Measurements from ENCODE around the gene PNMA1.

The PNMA1 gene

DNA sequence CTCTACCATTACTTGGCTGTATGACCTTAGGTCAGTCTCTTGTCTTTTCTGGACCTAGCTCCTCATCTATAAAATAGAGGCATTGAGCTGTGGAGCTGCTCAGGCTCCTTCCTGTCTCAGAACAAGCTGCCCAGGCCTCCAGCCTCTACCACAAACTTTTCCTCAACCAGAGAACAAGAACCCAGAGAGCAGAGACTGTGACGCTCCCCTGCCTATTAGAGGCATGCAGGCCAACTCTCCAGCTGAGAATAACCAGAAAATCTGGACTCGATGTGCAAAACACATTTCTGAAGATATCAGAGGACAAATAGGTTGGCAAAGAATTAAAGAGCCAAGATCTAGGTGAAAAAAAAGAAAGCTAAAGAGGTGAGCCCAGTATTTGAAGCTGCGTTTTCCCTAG is 17.8 kb upstream of the PNMA1 start:
- no peak for DNase-seq

DNA sequence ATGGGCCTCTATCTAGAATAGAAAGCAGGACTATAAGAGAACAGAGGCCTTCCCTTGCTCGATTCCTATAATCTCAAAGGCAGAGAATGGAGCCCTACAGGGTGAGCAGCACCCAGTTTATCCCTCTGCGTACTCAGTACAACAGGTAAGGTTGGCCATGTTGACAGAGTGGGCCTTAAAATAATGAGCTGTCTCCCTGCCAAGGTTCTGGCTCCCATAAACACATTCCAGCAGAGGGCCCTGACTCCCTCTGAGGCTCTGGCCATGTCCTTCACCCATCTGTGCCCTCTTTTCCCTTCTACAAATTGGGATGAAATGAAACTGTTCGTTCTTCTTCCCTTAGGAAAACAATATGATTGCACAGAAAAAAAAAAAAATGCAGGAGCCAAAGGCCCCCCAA is 16.9 kb upstream of the PNMA1 start:
- DNase-seq, result no peak

DNA sequence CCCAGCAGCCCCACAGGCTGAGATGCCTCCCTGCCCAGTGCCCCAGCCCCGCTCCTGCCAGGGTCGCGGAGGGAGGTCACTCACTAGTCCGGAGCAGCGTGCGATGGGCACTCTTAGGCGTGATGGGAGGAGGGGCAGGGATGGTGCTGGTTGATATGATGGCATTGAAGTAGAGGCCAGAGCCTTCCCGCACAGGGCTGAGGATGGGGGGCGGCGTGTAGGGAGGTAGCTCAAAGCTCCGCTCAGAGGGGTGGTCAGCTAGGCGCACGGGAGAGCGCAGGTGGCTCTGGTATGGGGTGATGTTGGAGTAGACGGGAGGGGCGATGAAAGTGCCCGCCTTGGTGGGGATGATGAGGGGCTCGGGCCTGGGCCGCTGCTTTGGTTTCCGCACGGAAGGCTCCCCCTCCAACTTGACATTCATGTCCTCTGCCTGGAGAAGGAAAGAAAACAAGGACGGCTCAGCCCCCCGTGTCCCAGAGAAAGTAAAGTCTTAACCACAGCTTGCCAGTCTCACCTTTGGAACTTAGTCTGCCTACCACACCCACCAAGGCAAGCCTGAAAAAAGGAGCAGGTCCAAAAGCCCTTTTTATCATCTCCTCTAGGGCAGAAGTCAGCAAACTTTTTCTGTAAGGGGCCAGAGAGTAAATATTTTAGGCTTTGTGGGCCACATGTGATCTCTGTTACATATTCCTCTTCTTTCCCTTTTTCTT is 15.5 kb upstream of the PNMA1 start:
- no peak for DNase-seq

DNA sequence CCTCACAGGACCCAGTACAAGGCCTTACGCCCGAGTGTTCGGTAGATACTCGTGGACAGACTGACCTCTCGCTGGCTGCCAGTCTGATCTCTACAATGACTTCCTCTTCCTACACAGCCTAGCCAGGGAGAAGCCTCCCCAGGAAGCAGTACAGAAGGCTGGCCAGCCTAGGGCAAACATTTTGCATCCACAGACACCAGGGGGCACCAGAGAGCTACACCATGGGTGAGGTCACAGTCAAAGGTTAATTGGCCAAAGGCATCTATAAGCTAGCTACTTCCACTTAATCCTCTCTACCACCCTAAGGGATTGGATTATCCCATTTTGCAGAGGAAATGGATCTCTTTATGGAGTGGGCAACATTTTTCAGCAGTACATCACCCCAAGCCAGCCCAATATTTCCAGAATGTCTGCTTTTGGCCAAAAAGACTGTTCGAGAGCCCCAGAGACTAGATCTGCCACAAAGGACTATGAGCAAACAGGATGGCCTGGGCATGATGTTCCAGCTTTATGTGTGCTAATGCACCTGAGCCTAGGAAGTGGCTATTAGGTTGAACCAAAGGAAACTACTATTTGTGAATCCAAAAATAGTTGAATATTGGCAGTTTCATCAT is 14.6 kb upstream of the PNMA1 start:
- DNase-seq, result peak; percentile 69 to 89 (median 85)

DNA sequence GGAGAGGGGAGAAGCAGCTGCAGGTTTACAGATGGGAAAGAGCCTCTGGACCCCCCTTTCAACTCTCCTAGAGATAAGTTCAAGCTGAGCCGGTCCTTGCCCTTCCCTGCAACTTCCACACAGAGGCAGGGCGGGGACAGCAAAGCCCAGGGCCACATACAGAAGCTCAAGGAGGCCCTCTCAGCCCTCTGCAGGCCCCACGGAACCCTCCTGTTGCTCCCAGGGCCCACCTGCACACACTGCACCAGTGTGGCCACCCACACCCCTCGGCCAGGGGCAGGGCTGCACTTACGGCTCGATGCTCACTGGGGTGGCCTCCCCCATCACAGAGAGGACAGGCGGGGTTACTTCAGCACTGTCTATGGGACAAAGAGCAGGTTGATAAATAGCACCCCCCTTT is 13.0 kb upstream of the PNMA1 start:
- no peak for DNase-seq

DNA sequence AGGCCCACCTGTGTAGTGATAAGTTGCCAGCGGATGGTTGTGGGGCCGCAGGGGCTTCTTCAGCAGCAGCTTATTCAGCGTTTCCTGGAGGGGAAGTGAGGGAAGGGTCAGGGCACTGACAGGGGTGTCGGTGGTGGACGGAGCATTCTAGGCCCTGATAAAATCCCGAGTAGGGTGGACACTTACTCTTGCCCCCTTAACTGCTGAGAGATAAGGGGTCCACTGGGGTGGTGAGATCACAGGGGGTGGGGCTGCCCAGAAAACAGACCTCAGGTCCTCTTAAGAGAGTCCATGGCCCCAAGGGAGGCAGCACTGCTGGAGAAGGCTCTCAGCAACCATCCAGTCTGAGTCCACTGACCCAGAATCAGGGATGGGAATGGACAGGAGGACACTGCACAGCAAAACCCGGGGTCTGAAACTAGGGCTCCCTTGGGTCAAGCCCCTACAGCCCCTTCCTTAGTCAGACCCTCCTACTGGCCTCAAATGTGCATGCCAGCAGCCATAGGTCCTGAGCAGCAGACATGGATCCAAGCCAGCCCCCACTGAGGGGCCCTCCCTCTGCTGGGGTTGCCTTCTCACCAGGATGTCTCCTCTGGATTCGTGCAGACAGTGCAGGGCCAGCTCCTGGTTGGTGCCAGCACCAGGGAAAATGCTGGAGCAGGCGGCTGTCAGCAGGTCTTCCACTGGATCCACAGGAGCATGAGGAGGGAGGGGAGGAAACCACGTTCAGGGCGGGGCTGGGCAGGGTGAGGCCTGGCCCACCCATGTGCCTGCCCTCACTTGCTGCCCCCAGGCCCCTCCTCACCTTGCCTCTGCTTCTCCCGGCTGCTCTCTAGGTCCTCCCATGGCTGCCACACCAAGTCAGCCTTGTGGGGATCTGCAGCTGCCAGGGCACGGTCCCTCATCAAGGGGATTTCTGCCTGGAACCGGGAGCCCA is 12.1 kb upstream of the PNMA1 start:
- DNase-seq, result no peak

DNA sequence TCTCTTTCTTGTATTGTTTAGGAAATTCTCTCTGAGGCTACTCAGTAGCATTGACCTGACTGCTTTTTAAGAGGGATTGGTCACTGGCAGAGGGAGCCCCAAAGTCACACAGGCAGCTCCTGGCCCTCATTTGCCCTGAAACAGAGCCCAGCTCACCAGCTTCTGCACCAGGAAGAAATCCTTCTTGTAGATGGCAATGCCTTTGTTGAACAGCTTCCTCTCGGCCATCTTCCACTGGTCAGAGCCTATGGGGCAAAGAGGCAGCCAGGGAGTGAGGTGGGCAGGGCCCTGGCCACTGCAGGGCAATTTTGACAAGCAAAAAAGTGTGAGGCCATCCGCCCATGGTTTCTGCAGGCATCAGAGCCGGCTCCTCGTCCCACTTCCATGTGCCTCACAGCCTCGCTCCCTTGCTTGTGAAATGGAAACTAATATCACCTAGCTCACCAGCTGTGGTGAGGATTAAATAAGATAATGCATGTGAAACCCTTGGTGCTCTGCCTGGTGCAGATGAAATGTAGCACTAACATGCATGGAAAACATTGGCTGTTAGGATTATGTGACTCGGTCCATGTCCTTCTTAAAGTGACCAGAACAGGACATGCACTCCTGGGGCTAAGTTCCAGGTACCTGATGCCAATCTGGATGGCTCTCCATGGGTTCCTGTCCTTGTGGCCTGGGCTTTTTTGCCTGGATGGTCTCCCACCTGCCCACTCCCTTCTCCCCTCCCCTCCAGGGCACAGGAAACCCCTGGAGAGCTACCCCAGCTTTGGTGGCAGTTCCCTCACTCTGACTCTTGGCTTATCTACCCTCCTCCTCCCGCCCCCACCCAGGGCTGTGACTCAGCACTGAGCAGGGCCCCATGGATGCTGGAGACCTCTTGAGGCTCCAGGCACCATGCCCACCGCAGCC is 11.2 kb upstream of the PNMA1 start:
- no peak for DNase-seq

DNA sequence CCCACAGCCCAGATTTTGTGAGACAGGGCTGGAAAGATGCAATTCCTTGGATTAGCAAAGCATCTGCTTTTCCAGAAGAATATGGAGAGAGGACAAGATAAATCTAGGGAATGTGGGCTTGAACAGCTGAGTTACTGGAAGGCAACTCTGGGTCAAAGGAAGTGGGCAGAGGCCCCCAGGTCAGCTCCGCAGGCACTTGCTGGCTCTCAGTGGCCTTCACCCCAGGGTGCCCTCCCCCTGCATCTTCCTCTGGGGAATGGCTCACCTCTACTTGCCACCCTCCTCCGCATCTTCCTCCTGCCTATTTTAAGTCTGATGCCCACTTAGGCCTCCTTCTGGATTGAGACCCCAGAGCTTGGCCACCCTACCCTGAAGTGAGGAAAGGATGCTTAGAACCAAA is 10.5 kb upstream of the PNMA1 start:
- no peak for DNase-seq

DNA sequence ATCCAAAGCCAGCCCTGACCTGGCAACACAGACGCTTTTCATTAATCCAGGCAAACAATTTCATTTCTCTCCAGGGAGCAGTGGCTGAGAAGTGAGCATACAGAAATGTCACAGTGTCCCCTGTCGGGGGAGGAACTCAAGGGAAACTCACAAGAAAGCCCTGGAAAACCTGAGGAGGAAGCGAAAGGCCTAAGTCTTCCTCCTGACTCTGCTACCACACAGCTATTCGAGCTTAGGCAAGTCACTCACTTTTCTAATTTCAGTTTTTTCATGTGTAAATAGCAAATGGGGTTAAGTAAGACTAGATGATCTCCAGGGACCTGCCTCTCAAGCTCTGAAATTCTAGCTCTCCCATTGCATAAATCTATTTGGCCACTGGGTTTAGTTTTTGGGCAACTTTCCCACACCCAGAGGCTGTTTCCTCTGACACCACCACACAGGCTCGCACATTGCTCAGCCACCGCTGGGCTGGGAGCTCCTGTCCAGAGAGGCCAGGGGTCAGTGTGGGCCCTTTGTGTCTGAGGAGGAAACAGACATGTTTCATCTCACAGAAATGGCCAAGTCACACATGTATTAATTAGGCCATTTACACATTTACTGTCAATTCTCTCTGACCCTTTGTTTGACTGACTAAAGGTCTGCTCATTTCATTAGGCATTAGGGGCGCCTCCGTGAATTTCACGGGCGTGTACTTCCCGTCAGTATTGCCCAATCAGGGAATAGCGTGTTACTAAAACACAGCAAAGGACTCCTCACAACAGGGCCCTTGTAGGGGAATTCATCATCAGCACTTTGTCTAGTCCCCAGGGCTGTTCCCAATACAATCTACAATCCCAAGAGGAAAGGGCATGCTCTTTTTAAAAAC is 9.8 kb upstream of the PNMA1 start:
- no peak for DNase-seq

DNA sequence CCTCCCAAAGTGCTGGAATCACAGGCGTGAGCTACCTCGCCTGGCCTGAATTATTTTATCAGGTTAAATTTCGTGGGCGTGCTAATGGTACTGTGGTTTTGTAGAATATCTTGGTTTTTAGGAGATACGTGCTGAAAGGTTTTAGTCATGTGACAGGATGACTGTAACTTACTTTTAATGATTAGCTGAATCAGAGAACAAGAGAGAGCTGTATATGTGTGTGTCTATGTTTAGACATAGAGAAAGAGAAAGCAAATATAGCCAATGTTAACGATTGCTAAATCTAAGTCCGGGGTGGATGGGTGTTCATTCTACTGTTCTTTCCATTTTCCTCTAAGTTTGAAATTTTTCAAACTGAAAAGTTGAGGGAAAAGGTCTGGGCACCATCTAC is 9.2 kb upstream of the PNMA1 start:
- no peak for DNase-seq

DNA sequence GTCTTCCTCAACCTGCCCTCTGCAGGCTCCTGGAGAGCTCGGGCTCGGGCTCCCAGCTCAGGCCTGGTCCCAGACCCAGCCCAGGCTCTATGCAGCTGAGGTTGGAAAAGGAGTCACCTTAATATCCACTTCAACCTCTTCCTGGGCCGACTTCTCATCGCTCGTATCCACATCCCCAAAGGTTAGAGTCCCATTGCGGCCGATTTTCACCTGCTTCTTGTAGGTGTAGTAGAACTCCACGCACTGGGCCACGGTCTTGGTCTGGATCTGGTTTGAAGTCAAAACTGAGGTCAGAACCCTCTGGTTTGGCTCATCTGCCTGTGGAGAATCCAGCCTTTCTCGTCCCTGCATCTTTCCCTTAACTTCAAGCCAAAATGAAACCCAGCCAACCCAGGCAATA is 8.4 kb upstream of the PNMA1 start:
- no peak for DNase-seq

DNA sequence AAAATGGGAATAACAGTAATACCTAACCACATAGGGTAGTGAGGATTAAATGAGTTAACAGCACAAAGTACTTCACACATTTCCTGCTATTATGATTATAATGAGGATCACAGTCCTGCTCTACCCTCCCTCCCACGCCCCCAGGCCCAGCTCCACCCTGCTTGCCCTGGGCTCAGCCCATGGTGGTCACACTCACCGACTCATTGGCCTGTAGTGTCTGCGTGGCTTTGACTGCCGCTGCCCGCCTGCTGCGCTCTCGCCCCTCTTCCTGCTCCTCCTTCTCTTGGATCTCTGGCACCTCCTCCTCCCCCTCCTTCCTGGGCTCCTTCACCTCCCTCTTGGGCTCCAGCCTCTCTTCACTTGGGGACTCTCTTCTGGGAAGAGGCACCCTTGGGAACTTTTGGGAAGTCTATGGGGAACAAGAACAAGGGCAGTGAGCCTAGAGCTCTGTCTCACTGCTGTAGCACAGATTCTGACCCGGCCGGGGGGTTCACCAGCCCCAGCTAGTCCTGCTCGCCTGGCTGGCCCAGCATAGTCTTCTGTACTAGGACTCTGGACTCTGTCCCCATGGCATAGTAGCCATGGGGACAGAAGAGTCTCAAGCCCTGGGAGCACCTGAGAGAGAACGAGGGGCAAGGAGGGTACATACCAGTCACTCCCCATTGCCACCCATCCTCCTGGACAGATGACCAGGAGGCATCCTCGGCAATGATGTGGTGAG is 7.1 kb upstream of the PNMA1 start:
- DNase-seq, result no peak

DNA sequence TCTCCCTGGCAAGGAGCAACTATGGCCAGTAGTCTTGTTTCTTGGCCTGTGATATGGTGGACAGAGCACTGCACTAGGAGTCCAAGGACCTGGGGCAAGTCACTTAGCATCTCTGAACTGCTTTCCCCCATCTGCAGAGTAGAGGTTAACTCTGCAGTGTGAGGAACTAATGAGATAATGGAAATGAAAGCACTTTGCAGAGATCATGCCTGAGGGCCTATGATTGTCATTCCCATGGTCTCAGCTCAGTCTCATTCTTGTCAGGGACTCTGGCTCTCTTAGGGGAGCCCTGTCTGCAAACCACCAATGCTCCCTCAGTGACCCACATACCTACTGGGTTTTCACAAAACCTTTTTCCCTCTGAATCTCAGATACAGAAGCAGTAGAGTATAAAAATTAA is 6.5 kb upstream of the PNMA1 start:
- DNase-seq, result no peak

DNA sequence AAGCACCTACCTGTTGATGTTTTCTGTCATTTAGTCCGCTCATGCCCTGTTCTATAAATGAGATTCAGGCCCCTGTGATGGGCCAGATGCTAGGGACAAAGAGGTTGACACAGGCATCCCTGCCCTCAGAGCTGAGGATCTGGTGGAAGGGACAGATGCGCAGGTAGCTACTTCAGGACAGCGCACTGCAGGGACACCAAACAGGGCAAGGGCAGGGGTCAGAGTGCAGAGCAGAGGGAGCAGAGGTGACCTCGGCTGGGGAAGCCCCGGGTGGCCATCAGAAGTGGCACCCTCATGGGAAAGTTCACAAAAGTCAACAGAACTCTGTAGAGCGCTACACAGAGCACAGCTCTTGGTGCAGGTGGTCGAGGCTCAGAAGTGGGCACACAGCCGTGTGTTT is 5.6 kb upstream of the PNMA1 start:
- DNase-seq, result no peak

DNA sequence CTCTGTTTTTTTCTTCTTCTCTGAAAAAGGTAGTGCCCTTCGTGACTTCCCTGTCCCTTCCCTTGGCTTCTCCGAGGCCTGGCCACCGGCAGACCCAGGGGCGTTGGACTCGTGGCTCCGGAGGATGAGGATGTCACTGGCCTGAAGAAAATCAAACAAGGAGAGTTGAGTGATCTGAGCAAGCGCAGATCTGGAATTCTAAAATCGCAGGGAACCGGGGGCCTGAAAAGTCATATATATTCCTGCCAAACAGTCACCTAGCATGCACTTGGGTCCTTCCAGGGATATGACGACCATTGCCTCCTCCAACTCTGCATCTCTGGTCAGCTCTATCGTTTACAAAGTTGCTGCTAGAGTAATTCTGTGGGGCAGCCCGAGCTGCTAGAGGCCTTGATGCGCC is 5.2 kb upstream of the PNMA1 start:
- DNase-seq, result no peak

DNA sequence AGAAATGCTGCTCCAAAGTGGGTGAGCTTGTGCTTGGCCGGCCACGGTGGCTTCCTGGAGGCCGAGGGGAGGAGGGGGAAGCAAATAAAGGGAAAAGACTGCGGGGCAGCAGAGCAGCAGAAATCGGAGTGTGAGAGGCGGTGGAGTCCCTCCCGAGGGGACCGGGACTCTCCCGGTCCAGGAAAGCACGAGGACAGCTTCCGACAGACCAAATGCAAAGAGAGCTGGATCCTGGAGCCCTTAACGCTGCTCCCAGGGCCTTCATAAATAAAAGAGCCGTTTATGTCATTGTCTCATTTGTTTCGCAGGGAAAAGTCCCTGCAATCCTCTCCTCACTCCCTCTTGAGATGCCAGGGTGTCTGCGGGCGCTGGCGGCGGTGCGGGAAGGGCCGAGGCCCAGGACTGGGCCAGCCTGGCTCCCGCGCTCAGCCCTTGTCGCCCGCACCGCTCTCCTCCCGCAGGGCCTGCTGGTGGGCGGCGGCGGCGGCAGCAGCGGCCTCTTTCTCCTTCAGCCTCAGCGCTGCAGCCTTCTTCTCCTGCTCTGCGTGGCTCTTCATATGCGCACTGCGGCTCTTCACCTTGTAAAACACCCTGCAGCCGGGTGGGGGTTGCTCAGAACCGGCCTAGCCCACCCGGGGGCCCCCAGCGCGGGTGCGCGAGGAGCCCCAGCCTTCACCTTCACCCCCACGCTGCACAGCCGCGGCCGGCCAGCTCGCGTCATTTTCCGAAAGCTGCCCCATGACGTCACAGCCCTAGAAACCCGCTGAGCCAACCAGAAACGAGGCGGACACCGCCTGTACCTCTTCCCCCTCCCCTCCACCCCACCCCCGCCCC is 4.5 kb upstream of the PNMA1 start:
- DNase-seq, result no peak

DNA sequence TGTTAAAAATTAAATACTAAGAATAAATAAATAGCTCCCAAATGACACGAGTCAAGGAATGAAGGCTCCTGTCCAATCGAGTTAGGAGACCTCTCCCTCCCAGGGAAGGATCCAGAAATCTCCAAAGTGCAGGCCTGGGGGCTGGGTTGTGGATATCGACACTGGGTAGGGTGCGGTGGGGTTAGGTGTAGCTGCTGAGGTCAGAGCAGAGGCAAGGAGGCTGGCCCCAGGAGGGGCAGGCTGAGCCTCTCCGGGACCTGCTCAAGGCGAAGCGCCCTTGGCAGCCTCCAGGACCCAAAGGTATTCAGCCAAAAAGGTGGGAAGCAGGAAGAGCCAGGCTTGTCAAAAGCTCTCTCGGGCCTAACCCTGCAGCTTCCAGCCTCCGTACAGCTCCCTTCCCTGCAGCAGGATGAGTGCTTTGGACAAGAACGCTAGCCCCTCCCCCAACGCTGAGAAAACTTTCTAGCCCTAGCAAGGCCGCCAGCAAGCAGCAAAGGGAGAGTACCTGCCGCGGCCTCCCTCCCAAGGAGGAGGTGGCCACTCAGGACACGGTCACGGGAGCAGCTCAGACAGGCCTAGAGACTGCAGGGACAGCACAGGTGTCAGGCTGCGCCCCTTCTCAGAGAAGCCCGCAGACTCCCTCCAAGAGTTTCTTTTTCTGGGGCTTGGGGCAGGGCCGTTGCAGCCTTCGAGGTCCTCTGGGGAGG is 3.7 kb upstream of the PNMA1 start:
- no peak for DNase-seq

DNA sequence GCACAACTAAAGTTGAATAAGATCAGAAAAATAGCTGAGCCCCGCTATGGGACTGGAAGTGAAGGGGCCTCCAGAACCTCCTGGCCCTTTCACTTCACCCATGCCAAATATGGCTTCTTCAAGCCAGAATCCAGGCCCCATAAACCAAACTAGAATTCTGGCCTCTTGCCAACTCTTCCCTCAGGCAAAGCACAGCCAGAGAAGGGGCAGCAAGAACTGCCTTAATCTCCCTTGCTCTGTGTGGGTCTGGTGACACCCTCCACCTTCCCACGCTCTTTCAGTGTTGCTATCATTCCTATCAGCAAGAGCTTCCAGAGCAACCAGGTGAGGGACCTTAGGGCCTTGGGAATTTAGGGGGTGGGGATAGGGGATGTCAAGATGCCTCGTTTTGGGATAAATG is 3.1 kb upstream of the PNMA1 start:
- no peak for DNase-seq

DNA sequence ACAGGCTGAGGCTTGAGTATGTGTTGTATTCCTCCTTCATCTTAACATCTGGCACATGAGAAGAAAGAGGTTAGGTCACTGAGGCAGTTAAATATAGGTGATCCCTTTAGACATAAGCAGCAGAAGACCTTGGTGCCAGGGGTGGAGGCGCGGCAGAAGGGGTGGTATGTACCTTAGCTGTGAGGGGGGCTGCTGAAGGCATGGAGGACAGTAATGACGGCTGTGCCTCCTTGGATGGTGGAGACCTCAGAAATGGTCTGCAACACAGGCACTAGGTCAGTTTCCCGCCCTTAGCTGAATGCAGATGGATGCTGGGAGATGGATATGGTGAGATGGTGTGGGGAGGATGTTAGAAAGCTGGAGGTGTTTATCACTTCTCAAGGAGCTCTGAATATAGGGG is 1.5 kb upstream of the PNMA1 start:
- DNase-seq, result no peak

DNA sequence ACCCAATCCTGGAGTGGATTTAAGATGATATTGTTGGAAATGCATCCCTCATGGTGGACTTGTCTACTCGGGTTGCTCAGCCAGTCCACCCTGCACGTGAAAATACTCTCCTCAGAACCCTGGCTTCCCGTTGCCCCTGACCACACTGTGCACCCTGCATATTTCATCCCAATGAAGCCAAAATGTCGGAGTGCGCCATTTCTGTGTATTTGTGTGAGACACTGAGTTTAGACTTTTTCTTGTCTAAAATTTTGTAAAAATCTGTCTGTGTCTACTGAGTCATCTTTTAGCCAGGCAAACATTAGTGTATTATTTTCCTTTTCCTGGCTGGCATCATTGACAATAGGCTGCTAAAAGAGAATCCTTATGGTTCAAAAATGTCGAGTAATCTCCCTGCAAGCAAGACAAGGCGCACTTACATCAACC is 485 bp upstream of the PNMA1 start:
- no peak for DNase-seq

All from activated CD4-positive, CD25-positive, alpha-beta regulatory T cell (primary cell).